ENCODE results near the gene CEACAM4.

DNA sequence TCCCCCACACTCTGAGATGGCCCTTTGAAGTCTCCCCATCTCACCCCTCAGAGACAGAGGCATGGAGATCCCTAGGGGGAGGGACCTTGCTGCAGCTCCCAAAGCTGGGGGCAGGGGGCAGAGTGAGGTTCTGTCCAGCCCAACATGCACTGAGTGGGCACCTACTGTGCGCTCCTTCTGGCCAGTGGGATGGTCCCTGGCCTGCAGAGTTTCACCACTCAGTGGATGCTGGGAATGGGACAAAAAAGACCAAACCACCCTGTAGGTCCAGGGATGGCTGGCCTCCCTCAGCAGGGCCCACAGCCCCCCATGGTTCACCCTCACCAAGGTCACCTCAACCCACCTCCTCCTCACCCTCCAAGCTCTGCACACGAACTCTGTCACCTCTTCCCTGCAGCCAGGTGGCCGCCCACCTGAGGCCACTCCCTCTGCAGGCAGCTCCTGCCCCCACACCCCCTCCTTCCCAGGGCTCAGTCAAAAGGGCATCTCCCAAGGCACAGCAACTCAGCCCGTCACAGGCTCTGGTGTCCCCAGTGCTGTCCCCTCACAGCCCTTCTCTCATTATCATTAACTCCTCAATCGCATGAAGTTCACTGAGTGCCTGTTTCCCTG is 34.8 kb downstream of the CEACAM4 start:
- TF ChIP-seq EZH2 (IDR thresholded peaks at IDR 0.05; ENCODE audit: low read length): no peak
- TF ChIP-seq CTCF (optimal IDR thresholded peaks at IDR 0.05 in 1 of 3, IDR thresholded peaks at IDR 0.05 in 1 of 3, conservative IDR thresholded peaks at IDR 0.05 in 1 of 3; ENCODE audit: extremely low read depth in 1 of 3, insufficient read depth in 2 of 3, low read length in 3 of 3): no peak

Measured in keratinocyte (primary cell).